HL-60 (cell line): ENCODE results near the gene ORC3.
"Not testable (repeated sequence)": the region's sequence is repeated elsewhere in the genome, so short reads cannot be mapped to it uniquely, and the experiment has no call there.

Experiments
- DNase-seq, 2 experiments: peaks; one replicate each; pipeline ENCODE4 v3.0.0-alpha.2; 2010 to 2020; ENCODE audit warnings: low read depth in 1 of 2, low spot score in 1 of 2
- H3K27ac ChIP-seq: fragments of 250-450 bp; sonication (Bioruptor Pico); replicated peaks from 2 replicates; pipeline ENCODE4 v1.5.1; 2020; ENCODE audit warnings: mild to moderate bottlenecking, moderate library complexity
- H3K27me3 ChIP-seq: fragments of 250-450 bp; sonication (Bioruptor Pico); 2 replicates; pipeline ENCODE4 v1.5.1; 2021; ENCODE audit warnings: mild to moderate bottlenecking, moderate library complexity; ENCODE audit not compliant: insufficient read depth, poor library complexity, severe bottlenecking
- H3K4me3 ChIP-seq: replicated peaks from 2 replicates; pipeline ENCODE4 v1.5.1; 2011; ENCODE audit warnings: mild to moderate bottlenecking, control low read depth, low read length; ENCODE audit not compliant: insufficient read depth
- GABPA ChIP-seq: IDR thresholded peaks from 2 replicates; pipeline ENCODE4 v1.6.1; 2012; ENCODE audit warnings: low read depth
- POLR2AphosphoS5 ChIP-seq: IDR thresholded peaks from 2 replicates; pipeline ENCODE4 v1.6.1; 2012; ENCODE audit warnings: low read depth
- REST ChIP-seq: IDR thresholded peaks from 2 replicates; pipeline ENCODE4 v1.6.1; 2012; ENCODE audit warnings: low read depth; ENCODE audit not compliant: insufficient replicate concordance
- SPI1 ChIP-seq: IDR thresholded peaks from 2 replicates; pipeline ENCODE4 v1.6.1; 2012; ENCODE audit warnings: low read depth, mild to moderate bottlenecking, borderline replicate concordance
- TF ChIP-seq, protein P1 (sequence below): IDR thresholded peaks from one replicate; pipeline ENCODE4 v1.5.1; 2011; ENCODE audit warnings: low read length, control low read depth, inconsistent platforms; ENCODE audit not compliant: insufficient read depth

Gene ORC3

DNA sequence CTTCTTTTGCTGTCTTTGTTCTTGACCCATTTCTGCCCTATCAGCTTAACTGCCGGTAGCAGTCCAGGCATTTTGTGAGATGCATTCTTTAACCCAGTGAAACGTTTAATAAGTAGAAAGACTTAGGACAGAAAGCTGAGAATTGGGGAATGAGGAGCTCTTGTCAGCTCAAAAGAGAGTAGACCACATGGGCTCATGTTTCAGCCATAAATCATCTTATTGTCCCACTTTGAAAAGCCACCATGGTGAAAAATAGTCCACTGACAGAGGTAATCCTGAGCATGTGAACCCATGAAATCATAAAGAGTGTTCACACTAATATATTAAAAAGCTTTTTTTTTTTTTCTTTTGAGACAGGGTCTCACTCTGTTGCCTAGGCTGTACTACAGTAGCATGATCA, 16.3 kb downstream of the ORC3 start:
- DNase-seq, result no peak
- Histone ChIP-seq H3K27me3 (no peaks in the 10 kb centered on the region), H3K4me3 (no peak overlapping the region), H3K27ac (no peak overlapping the region)
- TF ChIP-seq GABPA (no peak), SPI1 (no peak), REST (no peak), POLR2AphosphoS5 (no peak)
- TF ChIP-seq, protein P1, sequence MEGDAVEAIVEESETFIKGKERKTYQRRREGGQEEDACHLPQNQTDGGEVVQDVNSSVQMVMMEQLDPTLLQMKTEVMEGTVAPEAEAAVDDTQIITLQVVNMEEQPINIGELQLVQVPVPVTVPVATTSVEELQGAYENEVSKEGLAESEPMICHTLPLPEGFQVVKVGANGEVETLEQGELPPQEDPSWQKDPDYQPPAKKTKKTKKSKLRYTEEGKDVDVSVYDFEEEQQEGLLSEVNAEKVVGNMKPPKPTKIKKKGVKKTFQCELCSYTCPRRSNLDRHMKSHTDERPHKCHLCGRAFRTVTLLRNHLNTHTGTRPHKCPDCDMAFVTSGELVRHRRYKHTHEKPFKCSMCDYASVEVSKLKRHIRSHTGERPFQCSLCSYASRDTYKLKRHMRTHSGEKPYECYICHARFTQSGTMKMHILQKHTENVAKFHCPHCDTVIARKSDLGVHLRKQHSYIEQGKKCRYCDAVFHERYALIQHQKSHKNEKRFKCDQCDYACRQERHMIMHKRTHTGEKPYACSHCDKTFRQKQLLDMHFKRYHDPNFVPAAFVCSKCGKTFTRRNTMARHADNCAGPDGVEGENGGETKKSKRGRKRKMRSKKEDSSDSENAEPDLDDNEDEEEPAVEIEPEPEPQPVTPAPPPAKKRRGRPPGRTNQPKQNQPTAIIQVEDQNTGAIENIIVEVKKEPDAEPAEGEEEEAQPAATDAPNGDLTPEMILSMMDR, result no peak

- no peak overlapping the region for H3K4me3 ChIP-seq
- no peak overlapping the region for H3K27ac ChIP-seq
- TF ChIP-seq SPI1, result no peak
- TF ChIP-seq POLR2AphosphoS5, result no peak
- TF ChIP-seq GABPA, result no peak
- TF ChIP-seq REST, result no peak
- TF ChIP-seq, protein P1, result no peak
- no peaks in the 10 kb centered on the region for H3K27me3 ChIP-seq
- DNase-seq, result no peak
Measured at GRCh38 chr6:87608802-87609201, 18.9 kb downstream of the ORC3 start.

DNA sequence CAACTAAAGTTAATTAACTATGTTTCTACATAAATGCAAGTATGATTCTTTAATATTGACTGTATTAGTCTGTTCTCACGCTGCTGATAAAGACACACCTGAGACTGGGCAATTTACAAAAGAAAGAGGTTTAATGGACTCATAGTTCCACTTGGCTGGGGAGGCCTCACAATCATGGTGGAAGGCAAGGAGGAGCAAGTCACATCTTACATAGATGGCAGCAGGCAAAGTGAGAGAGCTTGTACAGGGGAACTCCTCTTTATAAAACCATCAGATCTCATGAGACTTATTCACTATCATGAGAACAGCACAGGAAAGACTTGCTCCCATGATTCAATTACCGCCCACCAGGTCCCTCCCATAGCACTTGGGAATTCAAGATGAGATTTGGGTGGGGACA, 23.1 kb downstream of the ORC3 start:
- not testable (repeated sequence) for H3K4me3 ChIP-seq, DNase-seq, H3K27ac ChIP-seq, H3K27me3 ChIP-seq

- no peak for TF ChIP-seq GABPA
- no peak for TF ChIP-seq REST
- no peak for TF ChIP-seq SPI1
- TF ChIP-seq, protein P1, result no peak
- TF ChIP-seq POLR2AphosphoS5, result no peak
- no peak overlapping the region for H3K4me3 ChIP-seq
- H3K27me3 ChIP-seq, result no peaks in the 10 kb centered on the region
- DNase-seq, result no peak
- no peak overlapping the region for H3K27ac ChIP-seq
Measured at GRCh38 chr6:87617405-87617804, 27.5 kb downstream of the ORC3 start.
